ENCODE data around the gene MAPK9. TPM values are rescaled to one million over a fixed set of nuclear protein-coding genes. Genes with fewer than 3 reads are reported as not detected.
"Not testable (repeated sequence)": the region's sequence is repeated elsewhere in the genome, so short reads cannot be mapped to it uniquely, and the experiment has no call there.

MAPK9 gene
- total RNA-seq, 1 experiment from 2014 or later, result 19.0 TPM

DNA sequence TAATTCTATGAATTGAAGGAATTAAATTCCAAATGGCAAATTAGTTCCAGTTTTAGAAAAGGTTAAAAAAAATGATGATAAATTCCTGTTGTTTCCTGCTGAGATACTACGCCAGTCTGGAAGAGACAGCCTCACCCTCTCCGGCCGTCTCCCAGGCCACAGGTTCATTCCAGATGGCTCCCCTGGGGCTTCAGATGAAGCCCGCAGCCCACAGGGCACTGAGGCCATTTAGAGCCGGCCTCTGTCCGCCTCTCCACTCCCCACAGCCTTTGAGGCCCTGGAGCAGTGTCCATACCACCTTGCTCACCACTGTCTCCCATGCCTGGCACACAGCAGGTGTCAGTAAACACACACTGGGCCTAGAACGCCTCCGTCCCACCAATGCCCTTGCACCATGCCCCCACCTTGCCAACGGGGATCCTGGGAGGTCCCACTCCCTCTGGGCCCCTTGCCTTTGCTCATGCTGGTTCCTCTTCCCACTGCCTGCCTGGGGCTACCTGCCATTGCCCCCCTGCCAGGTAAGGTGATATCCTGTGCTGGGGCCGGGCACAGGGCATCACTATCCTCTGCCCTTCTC, 35.2 kb upstream of the MAPK9 start:
- no peak for DNase-seq (ENCODE audit: low read depth)

DNA sequence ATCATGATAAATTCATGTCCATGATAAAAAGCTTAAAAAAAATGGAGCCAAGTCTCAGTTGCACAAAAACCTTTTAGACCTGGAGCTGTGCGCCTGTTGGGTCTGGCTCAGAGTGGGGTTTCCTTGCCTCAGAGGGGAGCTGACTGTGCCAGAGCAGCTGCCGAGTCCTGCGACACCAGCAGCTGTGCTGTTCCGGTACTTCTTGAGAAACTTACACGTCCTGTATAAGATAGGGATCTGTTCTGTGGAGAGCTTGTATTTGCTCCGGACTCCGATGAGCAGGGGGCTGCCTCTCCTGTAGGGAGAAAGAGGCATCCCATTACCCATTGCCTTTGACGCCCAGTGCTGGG, 32.7 kb upstream of the MAPK9 start:
- no peak for DNase-seq (ENCODE audit: low read depth)

DNA sequence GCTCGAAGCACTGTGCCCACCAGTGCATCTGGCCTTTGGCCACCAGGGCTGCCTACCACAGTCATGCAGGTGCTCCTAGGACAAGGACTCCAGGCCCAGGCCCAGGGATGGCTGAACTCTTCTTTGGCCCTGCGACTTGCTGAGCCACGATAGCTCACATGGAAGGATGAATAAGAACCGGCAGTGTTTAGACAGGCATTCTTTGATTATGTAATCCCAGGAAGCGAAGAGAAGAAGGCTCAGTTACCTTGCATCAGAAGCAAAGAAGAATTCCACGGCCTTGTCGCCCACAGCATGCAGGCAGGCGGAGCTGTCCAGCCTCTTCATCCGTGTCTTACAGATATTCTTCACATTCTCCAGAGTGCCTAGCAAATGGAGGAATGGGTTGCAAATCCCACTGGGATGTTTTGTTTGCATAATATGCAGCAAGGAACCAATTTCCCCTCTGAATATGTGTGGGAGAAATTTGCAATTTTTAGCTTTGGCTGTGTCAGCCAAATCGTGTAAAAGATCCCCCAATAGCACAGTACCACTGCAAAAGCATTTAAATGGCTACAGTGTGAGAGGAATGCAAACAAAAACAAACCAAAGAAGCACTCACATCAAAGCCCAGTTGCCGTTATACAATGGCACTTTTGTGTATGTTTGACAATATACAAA, 32.2 kb upstream of the MAPK9 start:
- DNase-seq (ENCODE audit: low read depth), result no peak

DNA sequence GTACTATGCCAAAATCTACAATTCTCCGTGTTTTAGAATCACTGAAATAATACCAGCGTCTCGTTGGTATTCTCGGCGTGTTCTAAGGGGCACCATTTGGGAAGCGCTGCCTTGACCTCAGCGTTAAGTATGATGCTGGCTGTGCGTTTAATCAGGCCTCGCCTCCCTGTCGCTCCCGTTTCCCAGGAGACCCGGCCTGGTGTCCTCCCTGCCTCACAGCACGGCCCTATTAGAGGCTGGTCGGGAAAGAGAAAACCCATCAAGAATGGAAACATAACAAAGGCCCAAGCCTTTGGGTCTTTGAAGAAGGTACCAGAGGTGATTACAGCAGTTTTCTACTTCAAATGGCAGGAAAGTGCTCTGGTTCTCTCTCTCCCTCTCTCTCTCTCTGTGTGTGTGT, 31.3 kb upstream of the MAPK9 start:
- DNase-seq (ENCODE audit: low read depth), result no peak

DNA sequence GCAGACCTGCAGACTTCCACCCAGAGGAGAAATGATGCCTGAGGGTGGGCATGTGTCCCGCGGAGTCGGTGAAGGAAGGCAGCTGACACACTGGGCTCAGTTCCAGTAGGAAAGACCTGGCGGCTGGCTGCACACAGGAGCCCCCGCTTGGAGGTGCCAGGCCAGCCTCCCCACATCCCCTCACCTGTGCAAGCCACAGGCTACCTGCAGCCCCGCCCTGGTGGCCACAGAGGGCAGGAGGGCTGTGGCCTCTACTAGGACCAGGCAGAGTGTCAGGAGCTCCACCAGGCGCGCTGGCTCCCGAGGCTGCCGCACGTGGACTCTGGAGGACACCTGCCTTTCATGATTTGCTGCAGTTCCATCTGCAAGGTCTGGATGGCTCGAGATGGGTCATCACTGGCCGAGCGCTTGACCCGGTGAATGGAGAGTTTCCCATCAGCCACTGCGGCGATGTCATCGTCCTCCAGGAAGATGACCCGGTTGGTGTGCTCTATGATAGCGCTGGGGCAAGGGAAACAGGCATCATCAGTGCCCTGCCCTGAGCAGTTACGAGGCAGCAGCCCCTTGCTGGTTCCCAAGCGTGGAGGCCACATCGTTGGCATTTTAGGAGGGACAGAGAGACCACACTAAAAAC, 26.7 kb upstream of the MAPK9 start:
- no peak for DNase-seq (ENCODE audit: low read depth)

DNA sequence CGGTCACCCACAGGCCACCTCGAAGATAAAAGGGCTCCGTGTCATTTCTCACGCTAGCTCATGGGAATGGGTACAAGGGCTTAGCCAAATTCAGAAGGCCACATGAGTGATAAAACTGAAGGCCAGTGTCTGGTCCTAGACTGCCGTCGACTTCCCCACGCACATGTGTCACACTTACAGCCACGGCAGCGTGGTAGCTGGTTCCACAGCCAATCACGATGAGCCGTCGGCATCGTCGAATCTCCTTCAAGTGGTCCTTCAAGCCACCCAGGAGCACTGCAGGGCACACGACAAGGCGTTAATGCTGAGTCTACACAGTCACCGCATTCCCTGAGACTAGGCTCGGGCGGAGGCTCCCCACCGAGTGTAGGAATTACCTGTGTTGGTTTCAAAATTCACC, 24.7 kb upstream of the MAPK9 start:
- DNase-seq (ENCODE audit: low read depth), result no peak

DNA sequence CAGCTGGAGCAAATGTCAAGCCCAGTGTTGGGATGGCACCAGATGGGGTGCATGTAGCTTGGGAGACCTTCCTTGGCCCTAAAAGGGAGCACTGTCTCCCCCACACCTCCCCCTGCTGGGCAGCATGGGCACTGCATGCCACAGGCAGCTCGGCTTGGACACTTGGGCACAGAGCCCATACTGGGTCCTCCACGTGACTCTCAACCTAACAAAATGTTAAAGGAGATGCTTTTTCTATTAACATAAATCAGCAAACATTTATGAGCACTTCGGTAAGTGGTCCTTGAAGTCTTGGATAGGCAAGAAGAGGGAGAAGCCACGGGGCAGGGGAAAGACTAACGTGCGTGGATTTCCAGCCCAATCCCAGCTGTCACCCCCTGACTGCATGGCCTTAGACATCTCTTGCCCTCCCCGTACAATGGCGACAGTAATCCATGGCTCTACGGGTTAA, 23.9 kb upstream of the MAPK9 start:
- no peak for DNase-seq (ENCODE audit: low read depth)

DNA sequence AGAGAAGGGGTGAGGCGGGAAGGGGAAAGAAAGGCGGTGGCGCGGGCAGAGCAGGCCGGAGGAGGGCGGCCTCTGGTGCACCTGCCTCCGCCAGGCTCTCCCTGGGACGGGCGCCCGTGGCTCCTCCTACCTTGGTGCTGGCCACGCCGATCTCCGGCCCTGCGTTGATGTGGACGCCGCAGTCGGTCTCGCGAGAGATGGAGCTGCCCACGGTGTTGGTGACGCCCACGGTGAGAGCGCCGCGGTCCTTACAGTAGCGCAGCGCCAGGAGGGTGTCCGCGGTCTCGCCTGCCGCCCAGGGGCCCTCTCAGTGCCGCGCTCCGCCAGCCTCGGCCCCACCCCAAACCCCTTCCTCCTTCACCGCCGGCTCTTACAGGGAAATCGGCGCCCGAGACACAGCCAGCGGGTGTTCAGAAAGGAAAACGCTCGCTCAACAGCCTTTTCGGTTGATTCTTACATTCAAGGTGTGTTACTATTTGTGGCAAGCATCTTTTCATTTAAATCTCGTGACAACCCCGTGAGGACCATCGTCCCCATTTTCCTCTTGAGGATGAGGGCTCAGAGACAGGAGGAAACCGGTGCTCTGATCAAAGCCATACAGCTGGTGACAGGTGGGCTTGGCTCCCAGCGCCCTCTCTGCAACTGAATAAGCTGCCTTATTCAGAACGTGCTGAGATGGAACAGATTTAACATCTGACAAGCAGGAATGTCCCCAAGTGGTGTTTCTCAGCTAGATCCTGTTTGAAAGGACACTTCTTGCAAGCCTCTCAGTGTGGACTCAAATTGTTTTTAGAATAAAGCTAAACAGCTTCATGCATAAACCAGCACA, 22.0 kb upstream of the MAPK9 start:
- no peak for DNase-seq (ENCODE audit: low read depth)

DNA sequence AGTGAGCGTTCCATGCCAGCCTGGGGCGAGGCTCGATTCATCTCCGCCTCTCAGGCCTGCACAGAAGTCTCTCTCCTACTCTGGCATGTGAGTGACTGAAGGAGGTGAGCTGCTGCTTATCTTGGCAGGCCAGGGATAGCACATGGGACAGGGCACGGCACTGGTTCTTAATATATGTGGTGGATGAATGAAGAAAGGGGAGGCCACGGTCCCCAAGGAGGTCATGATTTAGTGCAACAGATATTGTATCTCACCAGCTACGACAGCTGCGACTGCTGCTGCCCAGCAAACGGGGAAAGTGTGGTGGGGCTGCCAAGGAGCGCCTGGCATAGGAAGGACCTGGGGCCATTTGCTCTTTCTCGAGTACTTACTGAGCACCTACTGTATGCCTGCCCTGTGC, 19.3 kb upstream of the MAPK9 start:
- no peak for DNase-seq (ENCODE audit: low read depth)

DNA sequence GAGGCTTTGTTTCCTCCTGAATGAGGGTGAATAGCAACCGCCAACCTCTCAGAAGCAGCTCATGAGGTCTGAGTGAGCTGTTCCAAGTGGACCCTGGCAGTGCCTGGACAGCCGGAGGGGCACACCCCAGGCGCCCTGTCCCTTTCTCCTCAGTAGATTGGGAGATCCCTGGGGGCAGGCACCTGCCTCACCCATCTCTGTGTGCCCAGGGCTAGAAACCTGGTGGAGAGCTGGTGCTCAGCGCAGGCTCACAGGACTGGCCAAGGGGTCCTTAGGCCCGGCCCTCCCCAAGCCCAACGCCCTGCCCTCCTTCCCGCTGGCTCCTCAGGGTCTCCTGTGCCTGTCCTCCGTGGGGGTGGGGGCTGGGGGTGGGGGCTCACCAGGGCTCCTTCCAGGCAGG, 14.9 kb upstream of the MAPK9 start:
- DNase-seq (ENCODE audit: low read depth), result no peak

DNA sequence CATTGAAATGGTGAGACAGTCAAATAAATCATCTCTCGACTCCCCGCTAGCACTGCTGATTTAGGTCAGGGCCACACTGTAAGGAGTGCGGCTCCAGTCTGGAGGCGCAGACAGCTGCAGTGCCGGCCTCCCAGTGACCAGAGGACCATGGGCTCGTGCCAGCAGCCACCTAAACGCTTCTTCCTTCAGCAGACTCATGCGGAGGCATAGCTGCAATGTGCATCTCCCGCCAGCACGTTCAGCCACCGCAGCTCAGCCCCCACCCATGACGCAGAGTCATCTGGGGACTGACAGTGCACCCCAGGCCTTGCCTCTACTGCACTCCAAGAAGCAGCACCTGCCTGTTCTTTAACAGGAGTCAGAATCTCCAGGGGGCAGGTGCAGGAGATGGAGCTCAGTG, 13.6 kb upstream of the MAPK9 start:
- no peak for DNase-seq (ENCODE audit: low read depth)

DNA sequence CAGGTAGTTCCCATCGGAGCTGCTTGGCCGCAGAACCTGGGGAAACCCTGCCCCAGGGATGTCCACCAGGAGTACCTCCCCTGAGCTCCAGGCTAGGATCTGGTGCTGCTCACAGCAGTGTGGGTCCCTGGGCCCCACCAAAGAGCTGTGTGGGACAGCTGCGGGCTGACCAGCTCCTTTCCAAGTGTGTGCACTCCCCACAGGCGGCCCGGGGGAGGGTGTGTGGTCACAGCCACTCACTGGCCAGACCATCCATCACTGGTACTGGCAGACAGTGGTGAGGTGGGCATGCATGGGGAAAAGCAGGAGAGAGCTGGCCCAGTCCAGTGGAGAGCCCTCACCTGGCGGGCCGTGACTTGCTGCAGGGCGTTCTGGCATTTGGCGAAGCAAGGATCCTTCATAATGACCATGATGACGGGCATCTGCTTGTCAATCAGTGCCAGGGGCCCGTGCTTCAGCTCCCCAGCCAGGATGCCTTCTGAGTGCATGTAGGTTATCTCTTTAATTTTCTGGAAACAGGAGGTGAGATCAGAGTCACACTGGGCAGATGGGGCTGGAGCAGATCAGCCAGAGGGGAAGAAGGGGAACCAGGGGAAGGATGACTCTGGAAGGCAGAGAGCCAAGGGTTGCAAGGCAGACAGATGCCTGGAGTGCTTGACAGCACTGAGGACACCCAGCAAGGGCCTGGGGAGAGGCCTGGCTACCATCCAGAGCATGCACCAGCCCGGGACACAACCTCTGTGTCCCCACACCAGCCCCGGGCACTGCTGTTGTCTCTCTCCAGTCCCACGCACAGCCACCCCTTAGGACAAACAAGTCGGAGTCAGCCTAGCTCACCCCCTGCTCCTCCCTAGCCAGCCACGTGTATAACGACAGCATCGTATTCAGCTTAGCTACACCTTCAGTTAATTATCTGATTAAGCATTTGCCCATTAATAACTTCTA, 12.8 kb upstream of the MAPK9 start:
- no peak for DNase-seq (ENCODE audit: low read depth)

DNA sequence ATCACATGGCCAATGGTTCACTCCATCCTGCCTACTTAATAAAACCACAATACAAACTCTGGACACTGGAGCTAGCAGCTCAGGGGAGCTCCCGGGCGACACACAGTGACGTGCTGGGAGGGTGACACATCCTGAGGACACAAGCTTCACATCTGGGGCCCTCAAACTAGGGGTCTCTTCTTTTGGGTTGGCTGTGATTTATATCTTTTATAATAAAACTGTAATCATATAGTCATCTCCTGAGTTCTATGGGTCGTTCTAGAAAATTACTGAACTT, 12.1 kb upstream of the MAPK9 start:
- DNase-seq (ENCODE audit: low read depth), result no peak

DNA sequence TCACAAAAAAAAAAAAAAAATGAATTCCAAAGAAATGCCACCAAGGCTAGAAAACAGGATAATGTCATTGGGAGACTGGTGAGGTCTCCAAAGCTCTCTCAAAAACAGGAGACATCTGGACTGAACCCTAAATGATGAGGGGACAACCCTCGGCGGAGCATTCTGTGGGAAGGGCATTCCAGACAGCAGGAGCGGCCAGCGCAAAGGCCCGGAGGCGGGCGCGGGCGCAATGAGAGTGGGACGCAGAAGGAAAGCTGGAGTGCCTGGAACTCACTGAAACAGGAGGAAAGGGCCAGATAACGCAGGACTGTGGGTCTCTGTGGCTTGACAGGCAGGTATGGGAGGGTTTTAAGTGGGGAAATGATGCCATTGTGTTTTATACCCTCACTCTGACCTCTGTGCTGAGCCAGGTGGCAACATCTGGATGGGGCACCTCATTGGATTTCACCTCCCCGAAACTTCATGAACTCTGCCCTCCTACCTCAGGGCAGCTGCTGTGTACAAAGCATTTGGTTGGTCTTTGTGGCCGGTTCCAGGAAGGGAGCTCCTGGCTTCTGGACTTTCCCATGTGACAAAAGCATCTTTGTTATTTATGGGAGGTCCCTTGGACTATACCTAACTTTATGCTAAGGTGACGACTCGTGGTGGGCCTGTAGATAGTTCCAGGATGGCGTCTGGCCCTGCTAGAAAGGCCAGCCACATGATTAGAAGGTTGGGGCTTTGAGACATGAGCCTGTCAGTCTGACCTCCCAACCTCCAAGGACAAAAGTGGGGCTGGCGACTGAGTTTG, 11.5 kb upstream of the MAPK9 start:
- no peak for DNase-seq (ENCODE audit: low read depth)

DNA sequence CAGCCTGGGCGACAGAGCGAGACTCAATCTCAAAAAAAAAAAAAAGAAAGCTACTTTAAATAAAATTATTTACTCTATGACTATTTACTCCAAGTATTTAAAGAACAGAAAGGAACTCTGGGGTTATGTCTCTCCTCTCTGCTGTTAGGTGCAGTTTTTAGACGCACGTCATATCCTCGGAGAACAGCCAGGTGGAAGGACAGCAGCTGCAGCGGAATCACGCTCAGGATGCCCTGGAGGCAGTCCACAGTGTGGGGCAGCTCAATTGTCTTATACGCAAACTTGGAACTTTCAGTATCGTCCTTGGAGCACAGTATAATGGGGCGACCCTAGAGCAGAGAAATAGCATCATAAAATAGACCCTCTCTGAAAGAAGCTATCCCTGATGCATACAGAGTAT, 10.4 kb upstream of the MAPK9 start:
- no peak for DNase-seq (ENCODE audit: low read depth)

DNA sequence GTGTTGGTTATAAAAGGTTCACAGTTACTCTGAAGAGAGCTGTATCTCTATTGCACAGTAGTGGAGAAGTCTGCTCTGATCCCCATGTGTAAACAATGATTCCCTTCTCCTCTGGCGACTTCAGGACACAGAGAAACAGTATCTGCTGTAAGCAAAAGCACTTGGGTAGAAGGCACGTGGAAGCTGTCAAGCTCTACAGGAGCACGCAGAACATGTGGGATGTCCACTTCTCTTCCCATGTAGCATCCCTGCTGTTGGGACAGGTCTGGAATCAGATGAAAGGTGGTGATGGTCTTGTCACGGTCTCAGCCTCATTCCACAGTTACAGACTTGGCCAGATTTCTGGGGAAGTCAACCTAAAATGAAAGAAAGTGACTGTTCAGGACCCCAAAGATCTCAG, 9.4 kb upstream of the MAPK9 start:
- no peak for DNase-seq (ENCODE audit: low read depth)

DNA sequence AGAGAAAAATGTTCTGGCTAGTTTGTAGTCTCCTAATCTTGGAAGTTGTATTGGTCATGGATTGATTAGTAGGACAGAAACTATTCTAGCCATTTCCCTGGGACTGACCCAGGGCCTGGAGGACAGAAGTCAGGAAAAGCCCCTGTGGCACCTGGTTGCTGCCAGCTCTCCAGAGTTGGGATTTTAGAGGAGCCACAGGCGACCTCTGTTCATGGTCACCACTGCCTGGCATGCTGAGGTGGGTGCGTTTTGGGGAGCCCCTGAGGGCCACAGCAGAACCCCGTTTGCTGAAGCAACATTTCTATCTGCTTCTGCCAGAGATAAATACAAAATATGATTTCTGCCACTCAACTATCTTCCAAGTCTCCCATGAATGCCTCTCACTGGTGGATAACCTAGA, 7.6 kb upstream of the MAPK9 start:
- DNase-seq (ENCODE audit: low read depth), result no peak

DNA sequence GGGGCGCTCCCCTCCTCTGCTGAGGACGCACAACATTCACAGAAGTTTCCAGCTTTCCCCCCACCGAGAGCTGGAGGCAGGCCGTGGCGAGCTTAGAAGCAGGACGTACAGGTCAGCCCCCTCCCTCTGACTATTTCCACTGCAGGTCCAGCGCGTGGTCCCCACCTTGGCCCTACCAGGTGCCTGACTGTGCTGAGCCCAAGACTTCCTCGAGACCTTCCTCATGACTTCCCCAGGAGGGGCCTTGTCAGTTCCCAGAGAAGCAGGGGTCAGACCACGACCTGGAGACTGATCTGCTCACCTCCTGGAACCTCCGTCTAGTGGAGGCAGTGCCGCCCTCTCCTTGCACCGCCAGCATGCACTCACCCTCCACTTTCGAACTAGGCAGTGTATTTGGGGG, 7.1 kb upstream of the MAPK9 start:
- not testable (repeated sequence) for DNase-seq (ENCODE audit: low read depth)

DNA sequence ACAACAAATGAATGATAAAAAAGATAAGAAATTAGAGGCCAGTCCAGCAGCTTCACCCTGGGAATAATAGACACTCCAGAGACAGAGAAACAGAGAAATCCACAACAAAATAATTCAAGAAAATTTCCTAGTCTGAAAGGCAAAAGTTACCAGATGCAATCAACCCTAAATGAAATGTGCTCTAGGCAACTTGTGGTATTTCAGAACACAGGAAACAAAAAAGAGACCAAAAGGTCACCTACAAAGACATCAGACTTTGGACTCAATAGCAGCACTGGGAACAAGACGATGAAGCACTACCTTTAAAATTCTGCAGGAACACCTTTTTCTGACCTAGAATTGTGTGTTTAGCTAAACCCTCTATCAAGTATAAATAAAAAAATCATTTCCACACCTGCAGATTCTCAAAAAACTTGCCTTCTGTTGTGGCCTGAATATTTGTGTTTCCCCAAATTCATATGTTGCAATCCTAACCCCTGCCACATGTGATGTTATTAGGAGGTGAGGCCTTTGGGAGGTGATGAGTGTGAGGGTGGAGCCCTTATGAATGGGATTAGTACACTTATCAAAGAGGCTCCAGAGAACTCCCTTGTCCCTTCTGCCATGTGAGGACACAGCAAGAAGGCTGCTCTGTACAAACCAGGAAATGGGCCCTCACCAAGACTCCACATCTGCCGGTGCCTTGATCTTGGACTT, 5.9 kb upstream of the MAPK9 start:
- peak; percentile 21 for DNase-seq (ENCODE audit: low read depth)

DNA sequence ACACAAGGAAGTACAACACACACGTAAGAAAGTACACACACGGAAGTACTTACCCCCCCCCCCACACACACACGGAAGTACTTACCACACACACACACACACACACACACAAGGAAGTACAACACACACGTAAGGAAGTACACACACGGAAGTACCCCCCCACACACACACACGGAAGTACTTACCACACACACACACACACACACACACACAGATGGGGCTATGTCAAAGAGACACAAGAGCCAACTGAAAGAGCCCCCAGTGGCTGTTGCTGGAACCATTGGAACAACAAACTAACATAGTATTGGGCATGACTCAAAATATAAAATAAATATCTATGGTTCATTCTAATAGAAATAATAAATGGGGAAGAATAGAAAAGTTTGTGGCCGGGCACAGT, 4.9 kb upstream of the MAPK9 start:
- DNase-seq (ENCODE audit: low read depth), result no peak

Data from RPMI7951 (cell line).